A549 treated with CpdA at 1 μM for 4 hours (cell line): ENCODE results near the gene ARX. TPM values are rescaled to one million over a fixed set of nuclear protein-coding genes. Genes with fewer than 3 reads are reported as not detected.

ENCODE experiments used
- total RNA-seq: library from RNA; stranded (reverse); fragments of 200-300 nt; extraction: Qiagen RNA extraction; gene quantifications from 5 replicates; pipeline ENCODE4 v1.2.3, GENCODE V29; 2022; ENCODE audit warnings: low read depth

Gene ARX
- 0.27 to 0.37 TPM (median 0.35 TPM) in 5 replicates for total RNA-seq

GRCh38 chrX:25015486-25016360, at the start of gene ARX:
Gene ARX (minus strand): TSS chrX:25015965. CDS start chrX:25015737, 228 bp downstream.

